GM15510 (cell line): Measurements from ENCODE around the gene GPR4.

ENCODE experiments used
- POLR2A ChIP-seq: IDR thresholded peaks from 3 replicates; pipeline ENCODE4 v1.6.1; 2011; ENCODE audit warnings: borderline replicate concordance; ENCODE audit not compliant: insufficient read length; ENCODE audit errors: extremely low read depth

Gene GPR4

DNA sequence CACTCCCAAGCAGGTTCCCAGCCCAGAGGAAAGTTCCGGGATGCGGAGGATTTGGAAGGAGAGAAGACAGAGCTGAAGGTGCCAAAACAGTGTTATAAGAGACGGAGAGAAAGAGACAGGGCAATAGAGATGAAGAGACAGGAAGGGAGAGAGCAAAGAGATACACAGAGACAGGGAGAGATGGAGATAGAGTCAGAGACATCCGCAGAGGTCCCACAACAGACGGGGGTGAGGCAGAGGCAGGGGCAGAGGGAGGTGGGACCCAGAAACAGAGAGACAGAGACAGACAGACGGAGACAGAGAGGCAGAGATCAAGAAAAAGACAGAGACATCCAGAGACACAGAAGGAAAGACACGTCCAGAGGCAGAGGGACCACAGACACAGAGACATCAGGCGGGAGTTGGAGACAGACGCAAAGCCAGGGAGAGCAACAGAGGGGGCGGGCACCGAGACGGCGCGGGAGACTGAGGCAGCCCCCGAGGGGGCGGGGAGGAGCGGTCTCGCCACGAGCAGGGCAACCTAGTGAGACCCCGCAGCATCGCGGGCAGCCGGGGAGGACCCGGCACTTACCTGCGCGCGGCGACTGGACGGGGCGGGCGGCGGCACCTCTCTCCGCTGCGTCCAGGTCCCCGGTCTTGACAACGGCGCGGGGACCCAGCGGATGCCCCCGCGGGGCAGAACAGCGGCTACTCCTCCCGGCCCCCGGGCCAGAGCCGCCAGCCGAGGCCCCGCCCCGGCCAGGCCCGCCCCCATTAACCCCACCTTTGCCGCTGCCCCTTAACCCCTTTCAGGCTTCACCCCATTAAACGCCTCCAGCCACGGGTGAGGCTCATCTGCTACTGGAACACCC, at the start of gene GPR4:
GPR4 (minus strand) TSS at position 689 of the 851 bp plus-strand sequence. CDS start 10,346 bp downstream, outside the sequence.
- TF ChIP-seq POLR2A, result no peak

DNA sequence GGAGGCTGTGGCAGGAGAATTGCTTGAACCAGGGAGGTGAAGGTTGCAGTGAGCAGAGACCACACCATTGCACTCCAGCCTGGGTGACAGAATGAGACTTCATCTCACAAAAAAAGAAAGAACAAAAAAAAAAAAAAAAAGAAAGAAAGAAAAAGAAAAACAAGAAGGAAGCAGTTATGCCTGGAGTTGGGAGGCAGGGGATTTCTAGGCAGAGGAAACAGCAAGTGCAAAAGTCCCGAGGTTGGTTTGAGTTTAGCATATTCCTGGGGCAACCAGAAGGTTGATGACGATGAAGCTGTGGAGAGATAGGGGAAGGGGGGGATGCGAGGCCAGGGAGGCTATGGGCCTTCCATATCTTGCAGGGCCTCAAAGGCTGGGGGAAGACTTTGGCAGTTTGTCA, 48.7 kb upstream of the GPR4 start:
- no peak for TF ChIP-seq POLR2A

DNA sequence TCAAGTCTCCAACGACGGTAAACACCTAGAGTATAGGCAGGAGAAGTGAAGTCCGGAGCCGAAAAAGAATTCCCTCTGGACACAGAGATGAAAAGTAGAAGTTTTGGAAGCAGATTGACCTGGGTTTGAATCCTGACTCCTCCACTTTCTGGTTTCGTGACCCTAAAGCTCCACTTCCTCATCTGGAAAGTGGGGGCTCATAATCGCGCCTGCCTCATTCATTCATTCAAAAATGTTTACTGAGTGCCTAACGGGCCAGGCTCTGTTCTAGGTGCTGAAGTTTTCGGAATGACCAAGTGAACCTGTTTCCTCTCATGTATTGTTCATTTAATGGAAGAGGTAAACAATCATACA, 44.3 kb upstream of the GPR4 start:
- TF ChIP-seq POLR2A, result no peak

DNA sequence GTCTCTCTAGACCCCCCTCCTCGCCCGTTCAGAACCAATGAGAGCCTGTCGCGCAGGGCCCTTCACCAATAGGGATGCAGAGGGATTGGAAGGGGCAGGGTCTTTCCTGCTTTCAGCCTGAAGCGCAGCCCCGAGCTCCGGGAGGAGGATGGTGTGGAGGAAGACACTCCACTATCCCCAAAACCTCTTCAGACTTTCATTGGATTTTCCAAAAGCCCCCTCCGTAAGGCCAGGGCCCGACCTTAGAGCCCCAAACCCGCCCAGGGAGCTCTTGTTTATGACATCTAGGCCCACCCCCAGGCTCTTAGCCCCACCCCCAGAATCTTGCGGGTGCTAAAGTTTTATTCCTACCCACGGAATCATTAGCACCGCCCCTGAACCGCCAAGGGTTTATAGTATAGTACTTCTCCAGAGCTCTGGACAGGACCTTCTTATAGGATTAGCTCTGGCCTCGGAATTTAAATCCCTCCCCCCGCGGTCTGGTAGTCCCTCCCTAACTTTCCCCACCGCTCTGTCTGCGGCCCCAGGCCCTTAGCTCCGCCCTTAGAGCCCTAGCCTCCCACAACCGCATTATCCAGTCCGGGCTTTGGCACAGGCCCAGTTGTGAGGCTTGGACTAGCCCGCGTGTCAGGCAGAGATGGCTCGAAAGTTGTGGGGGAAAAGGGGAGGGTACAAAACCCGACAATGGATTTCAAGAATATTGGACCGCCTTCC, 43.8 kb upstream of the GPR4 start:
- peak; percentile 10 for TF ChIP-seq POLR2A

DNA sequence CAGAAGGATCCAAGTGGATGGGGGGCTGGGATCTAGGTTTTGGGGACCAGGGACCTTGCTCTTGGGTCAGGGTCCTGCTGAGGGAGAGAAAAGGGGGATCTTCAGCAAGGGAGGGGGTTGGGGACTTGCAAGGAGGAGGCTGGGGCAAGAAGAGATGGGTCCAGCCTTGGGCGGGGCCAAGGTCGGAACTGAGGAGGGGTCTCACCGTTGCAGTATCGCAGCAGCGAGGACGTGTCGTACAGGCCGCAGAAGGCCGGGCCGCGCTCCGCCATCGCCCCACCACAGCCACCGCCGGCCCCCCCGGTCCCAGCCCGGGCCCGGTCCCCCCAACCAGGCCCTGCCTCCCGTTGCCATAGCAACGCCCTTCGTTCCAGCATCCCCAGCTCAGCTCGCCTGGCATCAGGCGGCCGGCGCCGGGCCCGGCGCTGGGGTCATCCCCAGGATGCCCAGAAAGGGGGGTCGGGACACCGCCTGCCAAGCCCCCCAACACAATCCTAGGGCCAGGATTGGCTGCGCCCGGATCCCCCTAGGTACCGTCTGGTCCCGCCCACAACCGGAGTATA, 43.1 kb upstream of the GPR4 start:
- TF ChIP-seq POLR2A, result no peak

DNA sequence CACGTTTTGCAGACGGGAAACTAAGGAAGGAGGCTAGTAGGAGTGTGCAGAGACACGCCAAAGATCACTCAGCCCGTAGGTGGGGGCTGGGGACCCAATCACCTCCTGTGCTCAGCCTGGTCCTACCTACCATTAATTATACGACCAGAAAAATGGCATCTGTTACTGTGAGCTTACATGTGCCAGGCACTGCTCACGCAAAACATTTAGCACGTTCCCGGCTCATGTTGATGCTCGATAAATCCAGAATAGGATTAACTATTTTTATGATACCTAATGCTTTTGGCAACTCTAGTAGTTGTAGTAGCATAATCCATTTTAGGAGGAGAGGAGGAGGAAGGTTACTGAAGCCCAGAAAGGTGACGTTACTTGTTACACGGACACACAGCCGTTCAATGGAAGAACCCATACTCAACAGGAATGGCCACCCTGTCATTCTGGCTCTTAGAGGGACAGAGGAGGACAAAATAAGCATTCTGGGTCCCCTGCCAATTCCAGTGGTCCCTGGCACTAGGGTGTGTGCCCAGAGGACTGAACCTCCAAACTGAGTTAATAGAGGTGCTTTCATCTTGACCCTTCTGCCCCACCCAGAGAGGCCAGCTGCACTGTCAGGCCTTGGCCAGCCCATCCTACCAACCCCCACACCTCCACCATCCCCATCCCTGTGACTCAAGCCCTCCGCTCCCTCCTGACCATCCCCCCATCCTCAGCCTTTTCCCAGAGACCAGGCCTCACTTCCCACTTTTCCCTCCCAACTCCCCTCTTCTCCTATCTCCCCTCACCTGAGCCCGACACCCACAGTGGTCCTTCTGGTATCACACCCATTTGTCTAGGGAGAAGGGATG, 42.1 kb upstream of the GPR4 start:
- TF ChIP-seq POLR2A, result no peak

DNA sequence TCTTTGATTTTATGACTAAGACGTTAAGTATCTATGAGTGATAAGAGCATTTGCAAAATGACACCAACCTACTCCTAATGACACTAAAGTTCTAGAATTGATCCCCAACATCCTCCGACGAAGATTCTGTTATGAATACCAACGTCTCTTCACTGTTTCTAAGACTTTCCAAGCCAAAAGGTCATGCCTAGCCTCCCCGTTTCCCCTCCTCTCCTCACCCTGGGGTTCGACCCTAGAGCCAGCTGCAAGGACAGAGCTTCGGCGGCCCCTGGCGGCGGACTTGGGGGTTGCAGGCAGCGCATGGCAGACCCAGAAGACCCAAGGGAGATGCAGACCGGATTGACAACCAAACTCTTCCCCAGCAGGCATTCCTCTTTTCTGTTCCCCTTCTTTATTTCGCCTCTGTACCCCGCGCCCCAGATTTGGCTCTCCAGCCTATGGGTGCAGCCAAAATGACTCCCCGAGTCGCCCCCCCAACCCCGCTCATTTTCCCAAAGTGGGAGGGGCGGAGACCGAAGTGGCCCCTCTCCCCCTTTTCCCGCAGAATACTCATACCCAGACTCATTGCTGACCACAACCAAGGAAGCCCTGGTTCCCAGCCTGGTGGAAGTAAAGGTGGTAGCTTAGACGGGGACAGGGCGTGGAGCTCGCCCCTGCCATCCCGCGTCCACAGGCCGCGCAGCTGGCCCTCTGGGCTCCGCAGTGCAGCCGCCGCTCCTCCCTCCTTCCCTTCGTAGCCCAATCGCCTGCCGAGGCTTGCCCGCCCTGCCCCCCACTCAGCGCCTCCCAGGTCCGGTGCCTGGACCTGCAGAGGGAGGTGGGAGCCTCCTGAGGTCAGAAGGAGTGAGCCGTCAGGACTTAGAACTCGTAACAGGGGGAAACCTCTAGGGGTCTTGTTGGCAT, 41.3 kb upstream of the GPR4 start:
- no peak for TF ChIP-seq POLR2A

DNA sequence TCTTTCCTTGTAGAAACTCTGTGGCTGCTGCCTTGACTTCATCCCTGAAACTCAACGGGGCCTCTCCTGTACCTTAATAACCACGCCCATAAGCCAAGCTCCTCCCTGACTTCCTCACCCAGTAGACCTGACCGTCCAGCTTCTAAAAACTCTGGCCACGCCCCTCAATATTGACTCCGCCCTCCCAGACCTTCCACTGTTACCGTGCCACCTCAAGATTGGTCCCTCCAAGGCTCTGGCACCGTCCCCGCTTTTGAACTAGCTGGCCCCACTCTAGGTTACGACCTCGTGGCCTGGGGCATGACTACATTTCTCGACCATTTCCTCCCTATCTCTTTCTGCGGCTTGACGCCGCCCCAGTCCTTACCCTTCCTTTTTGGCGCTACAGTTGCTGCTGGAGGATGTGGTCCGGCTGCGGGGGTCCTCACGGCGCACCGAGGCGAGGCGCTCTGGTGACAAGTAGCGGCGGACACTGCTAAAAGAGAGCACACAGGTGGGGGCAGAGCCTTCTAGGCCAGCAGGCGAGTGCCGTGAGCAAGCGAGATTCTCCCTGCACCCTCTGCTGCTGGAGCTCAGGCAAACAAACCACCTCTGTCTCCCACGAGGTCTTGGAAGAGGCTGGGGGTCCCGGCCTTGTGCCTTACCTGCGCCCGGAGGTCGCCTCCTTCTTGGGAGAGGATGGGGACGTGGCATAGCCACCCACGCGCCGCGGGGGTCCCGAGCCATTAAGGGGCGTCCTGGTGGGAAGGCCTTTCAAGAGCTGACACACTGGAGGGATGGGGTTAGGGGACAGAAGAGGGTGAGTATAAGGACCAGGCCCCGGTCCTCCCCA, 39.5 kb upstream of the GPR4 start:
- TF ChIP-seq POLR2A, result peak; percentile 55

DNA sequence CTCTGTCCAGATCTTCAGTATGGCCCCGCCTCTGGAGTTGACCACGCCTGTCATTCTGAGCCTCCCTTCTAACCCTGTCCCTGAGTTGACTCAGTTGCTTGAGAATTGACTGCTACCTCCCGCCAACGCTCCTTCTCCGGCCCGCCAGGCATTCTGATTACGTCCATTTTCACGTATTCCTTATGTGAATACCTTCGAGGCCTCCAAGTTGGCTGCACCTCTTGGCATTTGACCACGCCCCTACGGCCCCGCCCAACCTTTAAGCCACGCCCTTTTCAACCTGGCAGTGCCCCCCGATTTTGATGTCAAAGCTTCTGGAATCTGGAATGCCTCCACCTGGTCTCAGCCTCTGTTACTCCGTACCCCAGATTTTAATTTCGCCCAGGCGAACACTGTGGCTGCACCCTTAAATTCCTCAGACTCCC, 38.8 kb upstream of the GPR4 start:
- no peak for TF ChIP-seq POLR2A

DNA sequence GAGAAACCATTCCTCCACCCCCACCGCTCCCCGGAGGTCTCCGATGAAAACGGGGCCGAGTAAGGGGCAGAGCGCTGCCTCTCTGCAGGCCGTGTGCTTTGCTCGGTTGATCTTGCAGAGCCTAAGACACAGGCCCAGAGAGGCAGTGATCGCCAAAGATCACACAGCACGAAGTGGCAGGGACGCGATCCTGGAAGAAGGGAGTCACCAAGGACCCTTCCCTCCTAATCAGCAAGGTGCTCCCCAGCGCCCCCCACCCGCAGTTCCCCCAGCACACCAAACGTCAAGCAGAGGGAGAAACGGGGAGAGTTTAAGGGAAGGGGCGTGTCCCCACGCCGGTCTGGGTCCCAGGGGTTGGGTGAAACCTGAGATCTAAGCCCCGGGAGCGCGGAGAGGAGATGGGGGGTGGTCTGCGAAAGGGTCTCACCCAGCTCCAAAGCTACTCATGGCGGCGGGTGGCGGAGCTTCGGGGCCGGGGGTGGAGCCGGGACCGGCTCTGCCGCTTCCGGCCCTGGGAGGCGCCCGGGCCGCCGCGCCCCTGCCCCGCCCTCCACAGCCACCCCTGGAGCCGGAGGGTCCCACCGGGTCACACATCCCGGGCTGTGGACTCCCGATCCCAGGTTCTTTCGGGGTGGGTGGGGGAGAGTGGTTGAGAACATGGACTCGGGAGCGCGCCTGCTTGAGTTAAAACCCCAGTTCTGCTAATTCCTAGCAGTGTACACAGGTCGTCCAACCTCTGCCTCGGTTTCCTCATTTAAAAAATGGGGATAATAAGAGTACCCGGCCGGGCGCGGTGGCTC, 37.1 kb upstream of the GPR4 start, which contains the start of gene EML2:
EML2 (minus strand) TSS at position 468 of the 800 bp plus-strand sequence; CDS start at position 447, 21 bp downstream.
- TF ChIP-seq POLR2A, result peak; percentile 64

DNA sequence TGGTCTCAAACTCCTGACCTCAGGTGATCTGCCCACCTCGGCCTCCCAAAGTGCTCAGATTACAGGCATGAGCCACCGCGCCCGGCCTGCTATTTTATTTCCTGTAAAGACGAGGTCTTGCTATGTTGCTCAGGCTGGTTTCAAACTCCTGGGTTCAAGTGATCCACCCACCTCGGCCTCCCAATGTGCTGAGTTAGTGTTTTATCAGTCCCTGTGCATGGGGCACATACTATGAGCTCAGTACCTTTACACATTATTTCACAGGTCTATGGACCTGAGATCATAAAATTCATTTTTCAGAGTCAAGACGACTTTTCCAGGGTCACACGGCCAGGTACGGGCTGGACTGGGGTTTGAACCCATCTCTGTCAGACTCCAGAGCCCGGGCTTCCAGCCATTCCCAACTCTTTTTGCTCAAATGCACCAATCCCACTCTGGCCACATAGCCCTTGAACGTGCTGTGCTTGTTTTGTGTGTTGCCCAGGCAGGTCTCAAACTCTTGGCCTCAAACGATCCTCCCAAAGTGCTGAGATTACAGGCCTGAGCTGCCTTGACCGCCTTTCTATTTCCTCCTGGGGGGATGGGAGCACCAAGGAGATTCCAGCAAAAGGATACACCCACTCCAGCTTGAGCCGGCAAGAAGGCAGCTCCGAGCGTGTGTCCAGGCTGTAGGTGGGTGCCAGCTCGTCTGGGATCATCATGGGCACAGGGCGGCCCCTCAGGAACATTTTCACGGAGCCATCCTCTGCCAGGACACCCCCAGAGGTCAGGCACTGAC, 36.1 kb upstream of the GPR4 start:
- no peak for TF ChIP-seq POLR2A
